Measurements from ENCODE around the gene DMAP1. TPM values are rescaled to one million over a fixed set of nuclear protein-coding genes. Genes with fewer than 3 reads are reported as not detected.

DMAP1 gene
- total and polyA plus RNA-seq, 9 of the 15 experiments (the other 6 are each of a cell fraction or from before 2014, with no cell fraction given) = 1.5 to 51.2 (median 30.3) TPM

- Histone ChIP-seq H3K36me3 (ENCODE audit: control insufficient read depth, insufficient read depth, low read length) (peaks cover 7% of the 10 kb centered on the region; the same call in 2 of the 3 replicates), H3K27me3 (ENCODE audit: control insufficient read depth in 2 of 2, insufficient read depth in 2 of 2, low read length in 2 of 2) (no peaks in the 10 kb centered on the region), H3K27ac (ENCODE audit: extremely low read depth, low read depth, low read length) (no peak overlapping the region), H2AFZ (ENCODE audit: low read depth, low read length) (no peak overlapping the region), H4K20me1 (replicated peaks; ENCODE audit: control insufficient read depth, insufficient read depth, low read length) (no peaks in the 10 kb centered on the region), H3K9me1 (ENCODE audit: control insufficient read depth, insufficient read depth, low read length) (no peaks in the 10 kb centered on the region), H3K79me2 (ENCODE audit: control insufficient read depth, insufficient read depth, low read length) (no peaks in the 10 kb centered on the region), H3K4me3 (no peak overlapping the region), H3K9me3 (replicated peaks; ENCODE audit: control insufficient read depth, insufficient read depth, low read depth, low read length) (no peaks in the 10 kb centered on the region), H3K9ac (ENCODE audit: insufficient read depth in 1 of 2, low read depth in 2 of 2, low read length in 2 of 2) (no peak overlapping the region), H3K4me2 (ENCODE audit: insufficient read depth, low read length) (no peak overlapping the region), H3K4me1 (replicated peaks in 1 of 2; ENCODE audit: control insufficient read depth in 2 of 2, insufficient read depth in 2 of 2, low read length in 2 of 2) (peaks cover 7 to 12% of the 10 kb centered on the region in 2 experiments; a peak in 3 of 5 replicates)
- DNase-seq (ENCODE audit: extremely low read depth in 1 of 4, low spot score in 3 of 4) (no peak), ATAC-seq (no peak), FAIRE-seq (no peak)
- WGBS (ENCODE audit: insufficient coverage, low coverage, missing lambda C conversion rate) = 82% methylated on average over 12 of the region's 16 CpGs
- POLR2A ChIA-PET = interaction anchor here (1.2 kb wide), 1 partner anchor 93 kb away, joined by 3 read pairs; no protein-coding TSS in a partner anchor
- intact Hi-C loops (cut with micrococcal nuclease) = no loop called here
- in situ Hi-C loops (cut with MboI) = loop anchor here (10.0 kb wide), 1 partner anchor 365 kb away; no protein-coding TSS in a partner anchor
- no peak for TF ChIP-seq DDX20 (tag; IDR thresholded peaks at IDR 0.05; ENCODE audit: low read depth)
- TF ChIP-seq CBFA2T2 (conservative IDR thresholded peaks at IDR 0.05) = no peak
- no peak for TF ChIP-seq OTX1 (CRISPR knock-in tag; IDR thresholded peaks at IDR 0.05)
- no peak for TF ChIP-seq ZBTB7A (IDR thresholded peaks at IDR 0.05; ENCODE audit: borderline replicate concordance, control insufficient read depth, low read depth, low read length)
- TF ChIP-seq TSHZ1 (CRISPR knock-in tag; IDR thresholded peaks at IDR 0.05) = no peak
- no peak for TF ChIP-seq ZNF384 (IDR thresholded peaks at IDR 0.05; ENCODE audit: low read depth, low read length)
- TF ChIP-seq POLR2AphosphoS5 (IDR thresholded peaks at IDR 0.05; ENCODE audit: control insufficient read depth, insufficient read depth, low read depth, low read length) = no peak
- TF ChIP-seq DPF2 (IDR thresholded peaks at IDR 0.05) = no peak
- BruUV-seq (replicated peaks) = no TSS peak
- CTCF ChIA-PET (ENCODE audit: low intra/inter-chr PET ratio) = interaction anchor here (1.0 kb wide), 1 partner anchor 93 kb away, joined by 3 read pairs; no protein-coding TSS in a partner anchor
Observed at GRCh38 chr1:44229435-44230167, 16.3 kb downstream of the DMAP1 start.

Measured in K562 (cell line).